NCI-H1436 (cell line): ENCODE measurements around the gene PYHIN1.

Source experiments
- DNase-seq: peaks from one replicate; lab custom pipeline; 2025; lab: John Stamatoyannopoulos, UW

Gene PYHIN1

GRCh38 chr1:159014003-159014571 lies 82.7 kb downstream of the PYHIN1 start:
- no peak for DNase-seq

GRCh38 chr1:159014851-159015250 lies 83.5 kb downstream of the PYHIN1 start:
- no peak for DNase-seq

GRCh38 chr1:159015440-159015909 lies 84.1 kb downstream of the PYHIN1 start:
- no peak for DNase-seq

- DNase-seq, result no peak
Measured at GRCh38 chr1:159023723-159024122, 92.4 kb downstream of the PYHIN1 start.

- DNase-seq, result no peak
Measured at GRCh38 chr1:159025043-159025442, 93.7 kb downstream of the PYHIN1 start.
